HUES64 (cell line): ENCODE measurements around the gene SOCS3.
"Not testable (repeated sequence)": the region's sequence is repeated elsewhere in the genome, so short reads cannot be mapped to it uniquely, and the experiment has no call there.

Experiments
- H3K27ac ChIP-seq: 2 replicates; pipeline ENCODE4 v1.7.0; 2013; ENCODE audit warnings: low read depth, low read length, inconsistent platforms
- H3K27me3 ChIP-seq: 2 replicates; pipeline ENCODE4 v1.6.1; 2013; ENCODE audit warnings: mild to moderate bottlenecking, low read length; ENCODE audit not compliant: insufficient read depth
- H3K36me3 ChIP-seq: 2 replicates; pipeline ENCODE4 v1.6.1; 2013; ENCODE audit warnings: mild to moderate bottlenecking, low read length; ENCODE audit not compliant: insufficient read depth
- H3K4me1 ChIP-seq: 2 replicates; pipeline ENCODE4 v1.6.1; 2013; ENCODE audit warnings: mild to moderate bottlenecking, low read length, moderate library complexity; ENCODE audit not compliant: insufficient read depth
- H3K4me3 ChIP-seq: 2 replicates; pipeline ENCODE4 v1.5.1; 2013; ENCODE audit warnings: mild to moderate bottlenecking, low read length, moderate library complexity
- H3K9ac ChIP-seq: 2 replicates; pipeline ENCODE4 v1.6.1; 2013; ENCODE audit warnings: mild to moderate bottlenecking, low read depth, low read length
- H3K9me3 ChIP-seq: 2 replicates; pipeline ENCODE4 v1.6.1; 2013; ENCODE audit warnings: low read depth, low read length; ENCODE audit not compliant: insufficient read depth
- WGBS: fragments of 150-250, 120-280 bp; methylation state at CpG from one replicate; pipeline ENCODE4 v1.1.7; 2013; ENCODE audit warnings: missing lambda C conversion rate; 5-methylcytosine and 5-hydroxymethylcytosine counted together

The SOCS3 gene

GRCh38 chr17:78314683-78315354, 45.1 kb downstream of the SOCS3 start:
- Histone ChIP-seq H3K4me1 (peaks cover 34% of the 10 kb centered on the region), H3K36me3 (no peaks in the 10 kb centered on the region), H3K4me3 (peak overlapping the region; percentile 61), H3K9ac (no peak overlapping the region), H3K9me3 (no peaks in the 10 kb centered on the region), H3K27ac (no peak overlapping the region; the same call in 1 of the 2 replicates), H3K27me3 (peaks cover 4% of the 10 kb centered on the region; the same call in 1 of the 2 replicates)
- 64% methylated on average over 12 of the region's 12 CpGs for WGBS

- Histone ChIP-seq H3K27ac (peak overlapping the region; percentile 58; the same call in 1 of the 2 replicates), H3K4me1 (peaks cover 34% of the 10 kb centered on the region), H3K9me3 (no peaks in the 10 kb centered on the region)
These were observed 45.9 kb downstream of the SOCS3 start for GRCh38 chr17:78313735-78314648.

GRCh38 chr17:78309659-78310255, 50.1 kb downstream of the SOCS3 start:
- H3K36me3 ChIP-seq, H3K27ac ChIP-seq, H3K4me3 ChIP-seq, H3K27me3 ChIP-seq, H3K4me1 ChIP-seq, H3K9ac ChIP-seq: not testable (repeated sequence)
- 93% methylated on average over 11 of the region's 12 CpGs for WGBS
- H3K9me3 ChIP-seq: peaks cover 11% of the 10 kb centered on the region; the same call in 1 of the 2 replicates

More at GRCh38 chr17:78313735-78314648, 45.9 kb downstream of the SOCS3 start:
- 2% methylated on average over 77 of the region's 80 CpGs for WGBS
- H3K36me3 ChIP-seq: no peaks in the 10 kb centered on the region
- H3K4me3 ChIP-seq: peak overlapping the region; percentile 61
- H3K9ac ChIP-seq: peak overlapping the region; percentile 68
- peaks cover 4% of the 10 kb centered on the region; the same call in 1 of the 2 replicates for H3K27me3 ChIP-seq

DNA sequence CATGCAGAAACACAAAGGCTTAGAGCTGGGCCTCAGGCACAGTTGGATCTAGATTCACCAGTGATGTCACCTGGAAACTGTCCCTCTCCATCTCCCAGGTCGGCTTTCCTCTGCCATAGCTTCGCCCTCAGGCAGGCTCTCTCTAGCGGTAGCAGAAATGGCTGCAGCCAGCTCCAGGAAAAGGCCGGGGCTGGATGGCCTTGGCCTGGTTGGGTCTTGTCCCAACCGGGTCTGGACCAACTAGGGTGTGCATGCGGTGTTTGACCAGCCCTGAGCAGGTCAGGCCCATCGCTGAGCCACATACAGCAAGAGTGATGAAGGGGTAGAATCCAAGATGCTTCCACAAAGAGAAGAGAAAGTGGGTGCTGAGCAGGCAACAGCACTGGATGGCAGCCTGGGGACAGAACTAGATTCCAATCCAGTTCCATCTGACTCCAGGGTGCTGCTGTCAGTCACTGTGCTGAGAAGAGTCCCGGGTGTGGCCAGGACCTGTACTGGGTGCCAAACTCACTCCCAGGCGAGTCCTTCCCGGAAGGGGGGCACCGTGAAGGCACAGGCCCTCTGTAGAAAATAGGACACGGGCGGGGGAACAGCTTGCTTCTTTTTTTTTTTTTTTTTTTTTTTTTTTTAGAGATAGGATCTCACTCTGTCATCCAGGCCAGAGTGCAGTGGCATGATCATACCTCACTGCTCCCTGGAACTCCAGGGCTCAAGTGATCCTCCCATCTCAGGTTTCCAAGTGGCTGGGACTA, 51.8 kb downstream of the SOCS3 start:
- H3K27ac ChIP-seq: no peak overlapping the region
- no peaks in the 10 kb centered on the region for H3K27me3 ChIP-seq
- no peak overlapping the region for H3K9ac ChIP-seq
- H3K36me3 ChIP-seq: no peaks in the 10 kb centered on the region
- 83% methylated on average over 13 of the region's 13 CpGs for WGBS
- H3K4me3 ChIP-seq: no peak overlapping the region
- H3K9me3 ChIP-seq: peaks cover 11% of the 10 kb centered on the region; the same call in 1 of the 2 replicates
- H3K4me1 ChIP-seq: no peaks in the 10 kb centered on the region

DNA sequence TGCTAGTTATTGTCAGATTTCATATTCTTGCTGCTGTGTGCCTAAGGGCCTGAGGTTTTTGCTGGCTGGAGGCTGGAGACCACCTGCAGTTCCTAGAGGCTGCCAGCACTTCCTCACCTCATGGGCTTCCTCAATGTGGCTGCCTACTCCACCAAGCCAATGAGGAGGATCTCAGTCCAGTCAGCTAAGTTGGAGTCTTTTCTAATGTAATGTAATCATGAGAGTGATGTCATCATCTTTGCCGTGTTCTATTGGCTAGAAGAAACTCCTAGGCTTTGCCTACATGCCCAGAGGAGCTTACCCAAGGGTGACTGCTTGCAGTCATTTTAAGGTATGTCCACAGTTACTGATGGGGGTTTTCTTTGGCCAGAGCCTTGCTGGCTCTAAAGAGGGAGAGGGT, 53.0 kb downstream of the SOCS3 start:
- Histone ChIP-seq H3K36me3 (no peaks in the 10 kb centered on the region), H3K9ac (no peak overlapping the region), H3K27me3 (no peaks in the 10 kb centered on the region), H3K9me3 (peaks cover 11% of the 10 kb centered on the region; the same call in 1 of the 2 replicates), H3K4me3 (no peak overlapping the region), H3K4me1 (no peaks in the 10 kb centered on the region), H3K27ac (no peak overlapping the region)
- 78% methylated on average over 1 of the region's 1 CpG for WGBS
